ENCODE measurements around the gene CALHM1.

Gene CALHM1

DNA sequence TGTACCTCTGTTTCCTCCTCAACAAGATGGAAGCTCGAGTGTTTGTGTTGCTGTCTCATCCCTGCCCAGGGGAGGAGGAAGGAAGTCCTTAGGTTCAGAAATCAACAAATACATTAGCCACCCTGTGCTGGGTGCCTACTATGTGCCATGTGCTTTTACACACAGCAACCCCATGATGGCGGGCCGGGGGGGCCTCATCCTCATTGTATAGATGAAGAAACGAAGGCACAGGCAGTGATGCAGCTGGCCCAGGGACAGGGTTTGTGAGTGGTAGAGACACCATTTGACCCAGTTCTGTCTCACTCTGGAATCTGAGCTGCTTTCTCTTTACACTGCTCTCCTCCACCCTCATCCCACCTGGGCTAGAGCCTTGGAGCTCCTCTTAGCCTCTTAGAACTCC, 4.7 kb downstream of the CALHM1 start:
- Histone ChIP-seq H3K27me3 (replicated peaks; ENCODE audit: insufficient read depth, low read length) (no peaks in the 10 kb centered on the region), H3K36me3 (replicated peaks; ENCODE audit: insufficient read depth, low read length) (no peaks in the 10 kb centered on the region), H3K4me3 (ENCODE audit: low read length) (no peak overlapping the region), H3K79me2 (ENCODE audit: low read length) (peaks cover 30% of the 10 kb centered on the region), H3K4me2 (ENCODE audit: low read depth, low read length) (no peak overlapping the region), H3F3A (ENCODE audit: insufficient read depth, low read length) (peaks cover 6% of the 10 kb centered on the region), H3K9ac (ENCODE audit: low read length) (no peak overlapping the region), H3K27ac (ENCODE audit: low read length) (no peak overlapping the region), H4K20me1 (ENCODE audit: insufficient read depth, low read length) (no peaks in the 10 kb centered on the region), H3K9me3 (replicated peaks; ENCODE audit: insufficient read depth, low read length) (no peaks in the 10 kb centered on the region), H3K4me1 (ENCODE audit: low read length) (peaks cover 12% of the 10 kb centered on the region), H3K9me2 (replicated peaks; ENCODE audit: insufficient read depth, low read length) (no peaks in the 10 kb centered on the region), H2AFZ (ENCODE audit: low read length) (no peak overlapping the region)
- TF ChIP-seq EZH2 (optimal IDR thresholded peaks at IDR 0.05; ENCODE audit: low read depth, low read length) = no peak
- TF ChIP-seq, protein P1, sequence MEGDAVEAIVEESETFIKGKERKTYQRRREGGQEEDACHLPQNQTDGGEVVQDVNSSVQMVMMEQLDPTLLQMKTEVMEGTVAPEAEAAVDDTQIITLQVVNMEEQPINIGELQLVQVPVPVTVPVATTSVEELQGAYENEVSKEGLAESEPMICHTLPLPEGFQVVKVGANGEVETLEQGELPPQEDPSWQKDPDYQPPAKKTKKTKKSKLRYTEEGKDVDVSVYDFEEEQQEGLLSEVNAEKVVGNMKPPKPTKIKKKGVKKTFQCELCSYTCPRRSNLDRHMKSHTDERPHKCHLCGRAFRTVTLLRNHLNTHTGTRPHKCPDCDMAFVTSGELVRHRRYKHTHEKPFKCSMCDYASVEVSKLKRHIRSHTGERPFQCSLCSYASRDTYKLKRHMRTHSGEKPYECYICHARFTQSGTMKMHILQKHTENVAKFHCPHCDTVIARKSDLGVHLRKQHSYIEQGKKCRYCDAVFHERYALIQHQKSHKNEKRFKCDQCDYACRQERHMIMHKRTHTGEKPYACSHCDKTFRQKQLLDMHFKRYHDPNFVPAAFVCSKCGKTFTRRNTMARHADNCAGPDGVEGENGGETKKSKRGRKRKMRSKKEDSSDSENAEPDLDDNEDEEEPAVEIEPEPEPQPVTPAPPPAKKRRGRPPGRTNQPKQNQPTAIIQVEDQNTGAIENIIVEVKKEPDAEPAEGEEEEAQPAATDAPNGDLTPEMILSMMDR (IDR thresholded peaks at IDR 0.05; ENCODE audit: low read length) = no peak
- no peak for TF ChIP-seq EZH2phosphoT487 (IDR thresholded peaks at IDR 0.05; ENCODE audit: low read length)
- DNase-seq = no peak

DNA sequence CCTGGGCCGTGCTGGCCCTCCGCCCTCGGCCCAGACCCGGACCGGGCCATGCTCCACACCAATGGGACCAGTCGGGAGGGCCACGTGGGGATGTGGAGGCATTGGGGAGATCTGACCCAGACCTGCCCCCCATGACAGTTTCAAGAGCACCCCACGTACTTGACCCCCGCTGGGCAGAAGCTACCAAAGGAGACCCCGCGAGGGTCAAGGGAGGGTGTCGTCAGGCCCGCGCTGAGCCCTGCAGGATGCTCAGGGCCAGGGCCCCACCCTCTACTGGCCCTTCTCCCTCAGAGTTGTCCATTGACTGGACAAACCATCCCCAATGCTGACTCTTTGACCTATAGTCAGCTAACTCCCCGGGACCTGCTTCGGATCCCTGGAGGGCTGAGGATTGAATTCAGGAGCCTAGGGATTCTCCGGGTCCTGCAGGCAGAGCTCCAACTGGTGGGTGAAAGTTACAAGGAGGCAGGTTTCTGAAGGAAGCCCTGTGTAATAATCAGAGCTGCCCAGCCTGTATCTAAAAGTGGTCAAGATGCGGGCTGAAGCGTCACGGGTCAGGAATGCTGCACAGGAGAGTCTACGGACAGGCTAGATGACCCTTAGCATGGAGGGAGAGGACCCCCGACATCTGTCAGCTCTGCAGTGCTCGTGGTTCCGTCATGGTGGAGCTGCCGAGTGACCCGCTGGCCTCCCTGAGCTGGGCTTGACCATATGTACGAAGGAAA, 6.0 kb downstream of the CALHM1 start:
- TF ChIP-seq EZH2 (optimal IDR thresholded peaks at IDR 0.05; ENCODE audit: low read depth, low read length) (no peak), EZH2phosphoT487 (IDR thresholded peaks at IDR 0.05; ENCODE audit: low read length) (no peak)
- TF ChIP-seq, protein P1 (IDR thresholded peaks at IDR 0.05; ENCODE audit: low read length) = no peak
- Histone ChIP-seq H2AFZ (ENCODE audit: low read length) (peak overlapping the region; percentile 80), H3K9ac (ENCODE audit: low read length) (peak overlapping the region; percentile 66; the same call in 1 of the 2 replicates), H3F3A (ENCODE audit: insufficient read depth, low read length) (peaks cover 6% of the 10 kb centered on the region), H3K36me3 (replicated peaks; ENCODE audit: insufficient read depth, low read length) (no peaks in the 10 kb centered on the region), H4K20me1 (ENCODE audit: insufficient read depth, low read length) (no peaks in the 10 kb centered on the region), H3K27ac (ENCODE audit: low read length) (no peak overlapping the region), H3K79me2 (ENCODE audit: low read length) (peaks cover 27% of the 10 kb centered on the region), H3K4me2 (ENCODE audit: low read depth, low read length) (peak overlapping the region; percentile 85), H3K27me3 (replicated peaks; ENCODE audit: insufficient read depth, low read length) (no peaks in the 10 kb centered on the region), H3K9me2 (replicated peaks; ENCODE audit: insufficient read depth, low read length) (no peaks in the 10 kb centered on the region), H3K4me3 (ENCODE audit: low read length) (peak overlapping the region; percentile 74), H3K9me3 (replicated peaks; ENCODE audit: insufficient read depth, low read length) (no peaks in the 10 kb centered on the region), H3K4me1 (ENCODE audit: low read length) (0 out of 2 replicates have a peak, but pooled peaks cover under 1% of the 10 kb centered on the region)
- no peak for DNase-seq

DNA sequence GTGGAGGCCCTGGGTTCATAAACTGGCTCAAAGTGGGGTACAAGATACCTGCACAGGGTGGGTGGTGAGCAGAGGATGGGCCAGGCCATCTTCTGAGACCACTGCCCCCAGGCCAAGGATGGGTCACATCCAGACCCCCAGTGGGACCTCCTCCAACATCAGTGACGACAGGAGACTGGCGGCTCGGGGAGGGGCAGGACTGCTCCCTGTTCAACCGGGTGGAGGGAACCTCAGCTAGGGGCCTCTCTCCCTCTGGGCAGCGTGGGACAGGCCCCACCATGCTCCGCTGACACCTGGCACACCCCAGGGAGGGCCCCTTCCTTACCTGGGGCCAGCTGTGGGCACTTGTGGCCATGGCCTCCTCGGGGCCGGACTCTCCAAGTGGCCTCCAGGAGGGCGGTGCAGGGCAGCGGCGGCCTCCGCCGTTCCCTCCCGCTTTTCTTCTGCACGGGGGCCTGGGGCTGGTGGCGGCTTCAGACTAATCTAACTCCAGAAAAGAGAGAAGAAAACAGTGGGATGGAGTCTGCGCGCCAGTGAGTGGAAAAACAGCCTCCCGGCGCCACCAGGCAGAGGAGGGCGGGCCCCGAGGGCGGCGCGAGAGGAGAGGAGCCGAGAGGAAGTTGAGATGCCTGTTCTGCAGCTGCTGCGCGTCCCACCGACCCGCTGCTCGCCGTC, 6.7 kb downstream of the CALHM1 start, which contains the start of gene CALHM2:
Gene CALHM2, minus strand, starts transcription at position 540 of the 675 bp plus-strand sequence. CDS start 2,429 bp downstream, outside the sequence.
- DNase-seq = peak; percentile 57
- Histone ChIP-seq H2AFZ (ENCODE audit: low read length) (peak within 1 kb of the TSS; percentile 80), H3K4me3 (ENCODE audit: low read length) (peak within 1 kb of the TSS; percentile 74), H3F3A (ENCODE audit: insufficient read depth, low read length) (peaks cover 6% of the 10 kb centered on the region), H3K9me2 (replicated peaks; ENCODE audit: insufficient read depth, low read length) (no peaks in the 10 kb centered on the region), H3K9ac (ENCODE audit: low read length) (peak within 1 kb of the TSS; percentile 66), H3K9me3 (replicated peaks; ENCODE audit: insufficient read depth, low read length) (no peaks in the 10 kb centered on the region), H3K79me2 (ENCODE audit: low read length) (peaks cover 30% of the 10 kb centered on the region), H3K4me2 (ENCODE audit: low read depth, low read length) (peak within 1 kb of the TSS; percentile 85), H3K4me1 (ENCODE audit: low read length) (no peaks in the 10 kb centered on the region), H4K20me1 (ENCODE audit: insufficient read depth, low read length) (no peaks in the 10 kb centered on the region), H3K36me3 (replicated peaks; ENCODE audit: insufficient read depth, low read length) (no peaks in the 10 kb centered on the region; the same call in 1 of the 2 replicates), H3K27ac (ENCODE audit: low read length) (peak within 1 kb of the TSS; percentile 39; the same call in 1 of the 2 replicates), H3K27me3 (replicated peaks; ENCODE audit: insufficient read depth, low read length) (no peaks in the 10 kb centered on the region)
- TF ChIP-seq EZH2 (optimal IDR thresholded peaks at IDR 0.05; ENCODE audit: low read depth, low read length) = no peak
- TF ChIP-seq EZH2phosphoT487 (IDR thresholded peaks at IDR 0.05; ENCODE audit: low read length) = no peak
- TF ChIP-seq, protein P1 (IDR thresholded peaks at IDR 0.05; ENCODE audit: low read length) = no peak
